Endothelial cell (in vitro differentiated cells): Measurements from ENCODE around the gene SNRPA1. TPM values are rescaled to one million over a fixed set of nuclear protein-coding genes. Genes with fewer than 3 reads are reported as not detected.

Experiments used
- DNase-seq: peaks from one replicate; pipeline ENCODE4 v3.0.0; 2021; ENCODE audit warnings: low spot score
- H3K27ac Mint-ChIP-seq: one replicate; pipeline ENCODE4 v1.8.0; 2021; ENCODE audit warnings: mixed read lengths, inconsistent platforms; ENCODE audit not compliant: unreplicated experiment
- H3K27me3 Mint-ChIP-seq: one replicate; pipeline ENCODE4 v1.8.0; 2021; ENCODE audit warnings: mild to moderate bottlenecking, moderate library complexity, mixed read lengths, inconsistent platforms; ENCODE audit not compliant: unreplicated experiment
- H3K36me3 Mint-ChIP-seq: one replicate; pipeline ENCODE4 v1.8.0; 2021; ENCODE audit warnings: mild to moderate bottlenecking, low read depth, mixed read lengths, inconsistent platforms; ENCODE audit not compliant: unreplicated experiment
- H3K4me1 Mint-ChIP-seq: one replicate; pipeline ENCODE4 v1.8.0; 2021; ENCODE audit warnings: mild to moderate bottlenecking, mixed read lengths, inconsistent platforms; ENCODE audit not compliant: unreplicated experiment
- H3K4me3 Mint-ChIP-seq: one replicate; pipeline ENCODE4 v1.8.0; 2021; ENCODE audit warnings: mild to moderate bottlenecking, mixed read lengths, inconsistent platforms; ENCODE audit not compliant: unreplicated experiment
- H3K9me3 Mint-ChIP-seq: one replicate; pipeline ENCODE4 v1.8.0; 2021; ENCODE audit warnings: mixed read lengths, inconsistent platforms; ENCODE audit not compliant: unreplicated experiment
- CTCF ChIP-seq: fragments of 200-600 bp; sonication (generic); IDR thresholded peaks from one replicate; pipeline ENCODE4 v1.5.0; 2021; ENCODE audit warnings: antibody characterized with exemption; ENCODE audit not compliant: unreplicated experiment
- total RNA-seq: library from RNA; stranded (reverse); fragmentation: NEBNext Ultra II Directional; extraction: Animal tissue kit (Norgen Biotek cat#: 25700); gene quantifications from one replicate; pipeline ENCODE4 v1.2.1, GENCODE V29; 2021; ENCODE audit not compliant: unreplicated experiment

The SNRPA1 gene
- total RNA-seq, 1 donor from 2014 or later, result 62.2 TPM

GRCh38 chr15:101326462-101327146 lies 31.6 kb upstream of the SNRPA1 start:
- H3K27ac Mint-ChIP-seq, result peak overlapping the region; percentile 14
- H3K9me3 Mint-ChIP-seq, result no peaks in the 10 kb centered on the region
- H3K36me3 Mint-ChIP-seq, result no peaks in the 10 kb centered on the region
- no peaks in the 10 kb centered on the region for H3K4me1 Mint-ChIP-seq
- no peak overlapping the region for H3K4me3 Mint-ChIP-seq
- peaks cover 33% of the 10 kb centered on the region for H3K27me3 Mint-ChIP-seq
- no peak for DNase-seq
- TF ChIP-seq CTCF, result no peak

- no peak overlapping the region for H3K4me3 Mint-ChIP-seq
- no peaks in the 10 kb centered on the region for H3K36me3 Mint-ChIP-seq
- peaks cover 37% of the 10 kb centered on the region for H3K27me3 Mint-ChIP-seq
- H3K27ac Mint-ChIP-seq, result no peak overlapping the region
- no peak for TF ChIP-seq CTCF
- no peaks in the 10 kb centered on the region for H3K9me3 Mint-ChIP-seq
- H3K4me1 Mint-ChIP-seq, result no peaks in the 10 kb centered on the region
- no peak for DNase-seq
Measured at GRCh38 chr15:101326026-101326315, 30.9 kb upstream of the SNRPA1 start.

- no peak for TF ChIP-seq CTCF
- no peak overlapping the region for H3K27ac Mint-ChIP-seq
- H3K9me3 Mint-ChIP-seq, result no peaks in the 10 kb centered on the region
- H3K27me3 Mint-ChIP-seq, result peaks cover 34% of the 10 kb centered on the region
- H3K4me3 Mint-ChIP-seq, result no peak overlapping the region
- H3K4me1 Mint-ChIP-seq, result peaks cover 2% of the 10 kb centered on the region
- no peak for DNase-seq
- no peaks in the 10 kb centered on the region for H3K36me3 Mint-ChIP-seq
Measured at GRCh38 chr15:101325263-101326025, 30.4 kb upstream of the SNRPA1 start.

- no peak overlapping the region for H3K4me3 Mint-ChIP-seq
Measured at GRCh38 chr15:101324524-101325177, 29.6 kb upstream of the SNRPA1 start.

More at GRCh38 chr15:101324524-101325177, 29.6 kb upstream of the SNRPA1 start:
- no peak for TF ChIP-seq CTCF
- H3K27ac Mint-ChIP-seq, result no peak overlapping the region
- H3K36me3 Mint-ChIP-seq, result no peaks in the 10 kb centered on the region
- no peak for DNase-seq
- H3K9me3 Mint-ChIP-seq, result no peaks in the 10 kb centered on the region
- peaks cover 2% of the 10 kb centered on the region for H3K4me1 Mint-ChIP-seq
- H3K27me3 Mint-ChIP-seq, result peaks cover 29% of the 10 kb centered on the region
